ENCODE measurements around the gene SLC8A1. TPM values are rescaled to one million over a fixed set of nuclear protein-coding genes. Genes with fewer than 3 reads are reported as not detected.

The SLC8A1 gene
- total RNA-seq, 1 donor from 2014 or later = 4.2 TPM

- Mint-ChIP-seq H3K36me3 (ENCODE audit: low read depth) (no peaks in the 10 kb centered on the region), H3K4me3 (no peak overlapping the region), H3K9me3 (no peaks in the 10 kb centered on the region), H3K27me3 (ENCODE audit: low read depth) (no peaks in the 10 kb centered on the region), H3K4me1 (peaks cover 17% of the 10 kb centered on the region), H3K27ac (ENCODE audit: unreplicated experiment) (no peak overlapping the region)
- TF ChIP-seq CTCF (conservative IDR thresholded peaks at IDR 0.05) = no peak
- DNase-seq (ENCODE audit: low read depth, low spot score) = no peak
These were observed 353.0 kb downstream of the SLC8A1 start for GRCh38 chr2:40098786-40099470.

GRCh38 chr2:40097691-40098385, 354.1 kb downstream of the SLC8A1 start:
- no peak overlapping the region for H3K4me3 Mint-ChIP-seq
- no peaks in the 10 kb centered on the region for H3K27me3 Mint-ChIP-seq (ENCODE audit: low read depth)
- peaks cover 20% of the 10 kb centered on the region for H3K4me1 Mint-ChIP-seq
- no peak for TF ChIP-seq CTCF (conservative IDR thresholded peaks at IDR 0.05)
- no peak for DNase-seq (ENCODE audit: low read depth, low spot score)
- no peaks in the 10 kb centered on the region for H3K36me3 Mint-ChIP-seq (ENCODE audit: low read depth)
- no peaks in the 10 kb centered on the region for H3K9me3 Mint-ChIP-seq
- no peak overlapping the region for H3K27ac Mint-ChIP-seq (ENCODE audit: unreplicated experiment)

GRCh38 chr2:40096360-40096759, 355.5 kb downstream of the SLC8A1 start:
- no peak for TF ChIP-seq CTCF (conservative IDR thresholded peaks at IDR 0.05)
- no peaks in the 10 kb centered on the region for H3K27me3 Mint-ChIP-seq (ENCODE audit: low read depth)
- no peak overlapping the region for H3K4me3 Mint-ChIP-seq
- DNase-seq (ENCODE audit: low read depth, low spot score) = no peak
- no peaks in the 10 kb centered on the region for H3K9me3 Mint-ChIP-seq
- peaks cover 21% of the 10 kb centered on the region for H3K4me1 Mint-ChIP-seq
- no peaks in the 10 kb centered on the region for H3K36me3 Mint-ChIP-seq (ENCODE audit: low read depth)
- no peak overlapping the region for H3K27ac Mint-ChIP-seq (ENCODE audit: unreplicated experiment)

- no peaks in the 10 kb centered on the region for H3K36me3 Mint-ChIP-seq (ENCODE audit: low read depth)
- no peaks in the 10 kb centered on the region for H3K9me3 Mint-ChIP-seq
- H3K27me3 Mint-ChIP-seq (ENCODE audit: low read depth) = no peaks in the 10 kb centered on the region
- no peak for TF ChIP-seq CTCF (conservative IDR thresholded peaks at IDR 0.05)
- no peak overlapping the region for H3K27ac Mint-ChIP-seq (ENCODE audit: unreplicated experiment)
- H3K4me1 Mint-ChIP-seq = peaks cover 9% of the 10 kb centered on the region
- no peak for DNase-seq (ENCODE audit: low read depth, low spot score)
- H3K4me3 Mint-ChIP-seq = no peak overlapping the region
These were observed 356.9 kb downstream of the SLC8A1 start for GRCh38 chr2:40095000-40095399.

- no peaks in the 10 kb centered on the region for H3K27me3 Mint-ChIP-seq (ENCODE audit: low read depth)
- no peaks in the 10 kb centered on the region for H3K36me3 Mint-ChIP-seq (ENCODE audit: low read depth)
- H3K9me3 Mint-ChIP-seq = no peaks in the 10 kb centered on the region
- TF ChIP-seq CTCF (conservative IDR thresholded peaks at IDR 0.05) = no peak
- no peak for DNase-seq (ENCODE audit: low read depth, low spot score)
- H3K27ac Mint-ChIP-seq (ENCODE audit: unreplicated experiment) = no peak overlapping the region
- peaks cover 9% of the 10 kb centered on the region for H3K4me1 Mint-ChIP-seq
- H3K4me3 Mint-ChIP-seq = no peak overlapping the region
These were observed 357.4 kb downstream of the SLC8A1 start for GRCh38 chr2:40094451-40094850.

Data from neural crest cell (in vitro differentiated cells).